Muscle of back (tissue), 11 donors: ENCODE data around the gene RPS29. TPM values are rescaled to one million over a fixed set of nuclear protein-coding genes. Genes with fewer than 3 reads are reported as not detected.

Experiments used
- DNase-seq, 3 donors: peaks; one replicate each; pipeline versions ENCODE4 v3.0.0 to v3.0.0-alpha.2; 2013
- polyA plus RNA-seq, 10 donors: library from polyadenylated mRNA; unstranded; fragments of 120-200 nt; gene quantifications; one replicate each; pipeline ENCODE4 v1.2.1, GENCODE V29; 2013; ENCODE audit not compliant: insufficient read length in 10 of 10

RPS29 gene
- polyA plus RNA-seq, 10 donors: 1,746 to 2,419 (median 2,026) TPM

GRCh38 chr14:49612251-49612650 is 26.1 kb upstream of the RPS29 start:
- no peak for DNase-seq

GRCh38 chr14:49607583-49607982 is 21.4 kb upstream of the RPS29 start:
- no peak for DNase-seq

GRCh38 chr14:49598485-49599300 is 12.5 kb upstream of the RPS29 start, which contains the start of gene LRR1:
Gene LRR1, plus strand, starts transcription at chr14:49598940. Its CDS starts 81 bp downstream, at chr14:49599021.
- peak; percentile 79 to 96 (median 89) for DNase-seq

GRCh38 chr14:49598189-49598484 is 12.0 kb upstream of the RPS29 start:
- no peak for DNase-seq

GRCh38 chr14:49594347-49595091 is 8.3 kb upstream of the RPS29 start:
- DNase-seq: peak in 2 of 3 donors; percentile 46 to 66

GRCh38 chr14:49593016-49593415 is 6.8 kb upstream of the RPS29 start:
- DNase-seq: peak in 1 of 3 donors; percentile 26

GRCh38 chr14:49589387-49589786 is 3.2 kb upstream of the RPS29 start:
- DNase-seq: no peak

GRCh38 chr14:49586673-49587460 is 687 bp upstream of the RPS29 start:
- DNase-seq: peak; percentile 70 to 85 (median 74)

- DNase-seq: peak in 1 of 3 donors; percentile 31
Observed at GRCh38 chr14:49584981-49585640, 1.1 kb downstream of the RPS29 start.

GRCh38 chr14:49584058-49584457 is 2.1 kb downstream of the RPS29 start:
- DNase-seq: no peak

GRCh38 chr14:49583629-49584028 is 2.6 kb downstream of the RPS29 start:
- no peak for DNase-seq

- no peak for DNase-seq
Observed at GRCh38 chr14:49582113-49582977, 3.8 kb downstream of the RPS29 start.

GRCh38 chr14:49581209-49582112 is 4.7 kb downstream of the RPS29 start:
- DNase-seq: no peak

GRCh38 chr14:49579841-49580240 is 6.3 kb downstream of the RPS29 start:
- no peak for DNase-seq

GRCh38 chr14:49578141-49578540 is 8.0 kb downstream of the RPS29 start:
- no peak for DNase-seq

GRCh38 chr14:49574038-49574437 is 12.1 kb downstream of the RPS29 start:
- no peak for DNase-seq

- DNase-seq: no peak
Observed at GRCh38 chr14:49569281-49569680, 16.9 kb downstream of the RPS29 start.

GRCh38 chr14:49566714-49567113 is 19.5 kb downstream of the RPS29 start:
- DNase-seq: no peak

- DNase-seq: no peak
Observed at GRCh38 chr14:49559979-49560768, 26.0 kb downstream of the RPS29 start.
